Measurements from ENCODE around the gene TAOK2.

TAOK2 gene

DNA sequence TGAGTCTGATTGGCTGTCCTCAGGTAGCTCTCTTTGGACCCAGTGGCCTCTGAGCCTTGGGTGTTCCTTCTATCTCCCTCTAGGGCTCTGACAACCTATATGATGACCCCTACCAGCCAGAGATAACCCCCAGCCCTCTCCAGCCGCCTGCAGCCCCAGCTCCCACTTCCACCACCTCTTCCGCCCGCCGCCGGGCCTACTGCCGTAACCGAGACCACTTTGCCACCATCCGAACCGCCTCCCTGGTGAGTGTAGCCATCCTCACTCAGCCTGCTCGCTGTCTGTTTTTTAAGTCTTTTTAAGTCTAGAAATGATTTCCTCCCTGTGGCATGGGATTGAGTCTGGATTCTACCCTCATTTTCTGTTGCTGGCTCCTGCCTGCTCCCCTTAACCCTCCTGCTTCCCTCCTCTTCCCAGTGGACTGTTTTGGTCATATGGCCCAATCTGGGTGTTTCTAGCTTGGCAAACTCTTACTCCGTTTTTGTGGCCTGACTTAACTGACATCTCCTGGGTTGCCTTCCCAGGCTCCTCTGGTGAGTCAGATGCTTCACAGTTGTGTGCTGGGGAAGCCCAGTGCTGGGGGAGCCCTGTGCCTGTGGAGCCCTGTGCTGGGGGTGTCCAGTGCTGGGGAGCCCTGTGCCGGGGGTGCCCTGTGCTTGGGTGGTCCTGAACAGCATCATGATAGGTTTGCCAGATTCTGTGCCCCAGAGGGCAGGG lies 9.9 kb downstream of the TAOK2 start:
- Histone ChIP-seq H3K9me3 (ENCODE audit: insufficient read depth, low read depth, low read length) (no peaks in the 10 kb centered on the region), H3K27ac (ENCODE audit: low read depth, low read length) (no peak overlapping the region), H3K9ac (ENCODE audit: low read depth, low read length) (no peak overlapping the region), H3K4me3 (ENCODE audit: low read length) (no peak overlapping the region), H3K4me1 (ENCODE audit: insufficient read depth, low read length) (no peaks in the 10 kb centered on the region), H3K36me3 (ENCODE audit: insufficient read depth, low read length) (peaks cover 99% of the 10 kb centered on the region), H3K27me3 (ENCODE audit: insufficient read depth, low read length) (no peaks in the 10 kb centered on the region)
- 95% methylated on average over 12 of the region's 12 CpGs for WGBS

DNA sequence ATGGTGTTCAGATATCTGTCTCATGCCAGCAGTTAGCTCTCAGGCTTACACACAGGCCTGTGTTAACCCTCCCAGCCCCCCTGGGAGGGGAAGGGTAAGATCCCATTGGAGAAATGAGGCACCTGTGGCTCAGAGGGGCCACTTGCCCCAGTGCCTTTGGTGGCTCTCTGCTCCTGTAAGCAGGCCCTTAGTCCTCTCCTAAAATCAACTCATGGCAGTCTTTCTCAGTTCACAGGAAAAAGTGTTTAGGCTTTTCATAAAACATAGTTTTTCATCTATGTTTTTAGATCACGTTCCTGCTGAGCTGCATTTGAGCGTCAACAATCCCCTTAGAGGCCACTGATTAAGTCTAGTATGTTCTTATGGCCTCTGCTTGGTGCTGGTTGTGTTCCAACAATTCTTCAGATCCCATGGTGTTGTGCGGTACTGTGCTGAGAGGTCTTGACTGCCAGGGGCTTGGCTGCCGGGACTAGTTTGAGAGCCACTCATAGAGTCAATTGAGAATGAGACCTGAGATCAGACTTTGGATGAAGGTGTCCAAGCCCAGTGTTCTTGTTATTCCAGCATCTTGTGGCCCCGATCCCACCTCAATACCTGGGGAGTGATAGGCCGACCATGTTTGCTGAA lies 10.6 kb downstream of the TAOK2 start:
- Histone ChIP-seq H3K9ac (ENCODE audit: low read depth, low read length) (no peak overlapping the region), H3K27ac (ENCODE audit: low read depth, low read length) (no peak overlapping the region), H3K4me1 (ENCODE audit: insufficient read depth, low read length) (no peaks in the 10 kb centered on the region), H3K27me3 (ENCODE audit: insufficient read depth, low read length) (no peaks in the 10 kb centered on the region), H3K4me3 (ENCODE audit: low read length) (no peak overlapping the region), H3K36me3 (ENCODE audit: insufficient read depth, low read length) (peaks cover 98% of the 10 kb centered on the region), H3K9me3 (ENCODE audit: insufficient read depth, low read depth, low read length) (no peaks in the 10 kb centered on the region)
- WGBS: 98% methylated on average over 6 of the region's 6 CpGs

DNA sequence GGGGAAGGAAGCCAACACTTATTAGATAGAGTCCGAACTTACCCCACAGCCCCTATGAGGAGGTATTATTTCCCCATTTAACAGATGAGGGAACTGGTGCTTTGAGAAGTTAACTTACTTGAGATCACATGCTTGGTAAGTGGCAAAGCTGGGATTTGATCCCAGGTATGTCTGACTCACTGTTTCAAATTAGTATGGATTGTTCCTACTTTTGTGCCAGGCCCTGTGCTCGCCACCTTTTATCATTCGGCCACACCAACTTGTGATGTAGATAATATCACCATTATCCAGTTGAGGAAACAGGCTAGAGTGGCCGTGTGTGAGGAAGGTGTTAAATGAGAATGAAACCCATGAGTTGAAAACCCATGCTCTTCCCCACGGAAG lies 11.1 kb downstream of the TAOK2 start:
- H3K9ac ChIP-seq (ENCODE audit: low read depth, low read length): no peak overlapping the region
- H3K4me1 ChIP-seq (ENCODE audit: insufficient read depth, low read length): no peaks in the 10 kb centered on the region
- WGBS: 92% methylated on average over 4 of the region's 5 CpGs
- H3K9me3 ChIP-seq (ENCODE audit: insufficient read depth, low read depth, low read length): no peaks in the 10 kb centered on the region
- H3K27me3 ChIP-seq (ENCODE audit: insufficient read depth, low read length): no peaks in the 10 kb centered on the region
- no peak overlapping the region for H3K27ac ChIP-seq (ENCODE audit: low read depth, low read length)
- peaks cover 98% of the 10 kb centered on the region for H3K36me3 ChIP-seq (ENCODE audit: insufficient read depth, low read length)
- no peak overlapping the region for H3K4me3 ChIP-seq (ENCODE audit: low read length)

DNA sequence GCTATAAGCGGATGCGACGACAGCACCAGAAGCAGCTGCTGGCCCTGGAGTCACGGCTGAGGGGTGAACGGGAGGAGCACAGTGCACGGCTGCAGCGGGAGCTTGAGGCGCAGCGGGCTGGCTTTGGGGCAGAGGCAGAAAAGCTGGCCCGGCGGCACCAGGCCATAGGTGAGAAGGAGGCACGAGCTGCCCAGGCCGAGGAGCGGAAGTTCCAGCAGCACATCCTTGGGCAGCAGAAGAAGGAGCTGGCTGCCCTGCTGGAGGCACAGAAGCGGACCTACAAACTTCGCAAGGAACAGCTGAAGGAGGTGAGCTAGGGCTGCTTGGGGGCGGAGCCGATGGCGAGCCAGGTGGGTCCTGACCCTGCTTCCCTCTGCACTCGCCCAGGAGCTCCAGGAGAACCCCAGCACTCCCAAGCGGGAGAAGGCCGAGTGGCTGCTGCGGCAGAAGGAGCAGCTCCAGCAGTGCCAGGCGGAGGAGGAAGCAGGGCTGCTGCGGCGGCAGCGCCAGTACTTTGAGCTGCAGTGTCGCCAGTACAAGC lies 11.7 kb downstream of the TAOK2 start:
- peaks cover 98% of the 10 kb centered on the region for H3K36me3 ChIP-seq (ENCODE audit: insufficient read depth, low read length)

DNA sequence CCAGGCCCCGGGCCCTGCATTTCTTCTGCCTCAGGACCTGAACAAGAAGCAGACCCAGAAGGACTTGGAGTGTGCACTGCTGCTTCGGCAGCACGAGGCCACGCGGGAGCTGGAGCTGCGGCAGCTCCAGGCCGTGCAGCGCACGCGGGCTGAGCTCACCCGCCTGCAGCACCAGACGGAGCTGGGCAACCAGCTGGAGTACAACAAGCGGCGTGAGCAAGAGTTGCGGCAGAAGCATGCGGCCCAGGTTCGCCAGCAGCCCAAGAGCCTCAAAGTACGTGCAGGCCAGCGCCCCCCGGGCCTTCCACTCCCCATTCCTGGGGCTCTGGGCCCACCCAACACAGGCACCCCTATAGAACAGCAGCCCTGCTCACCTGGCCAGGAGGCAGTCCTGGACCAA lies 12.6 kb downstream of the TAOK2 start:
- H3K4me3 ChIP-seq (ENCODE audit: low read length): no peak overlapping the region
- H3K9ac ChIP-seq (ENCODE audit: low read depth, low read length): no peak overlapping the region
- H3K27me3 ChIP-seq (ENCODE audit: insufficient read depth, low read length): no peaks in the 10 kb centered on the region
- H3K27ac ChIP-seq (ENCODE audit: low read depth, low read length): no peak overlapping the region
- H3K9me3 ChIP-seq (ENCODE audit: insufficient read depth, low read depth, low read length): no peaks in the 10 kb centered on the region
- 93% methylated on average over 20 of the region's 20 CpGs for WGBS
- peaks cover 97% of the 10 kb centered on the region for H3K36me3 ChIP-seq (ENCODE audit: insufficient read depth, low read length)
- no peaks in the 10 kb centered on the region for H3K4me1 ChIP-seq (ENCODE audit: insufficient read depth, low read length)

More for the DNA sequence above, 11.7 kb downstream of the TAOK2 start:
- Histone ChIP-seq H3K4me3 (ENCODE audit: low read length) (no peak overlapping the region), H3K27me3 (ENCODE audit: insufficient read depth, low read length) (no peaks in the 10 kb centered on the region), H3K27ac (ENCODE audit: low read depth, low read length) (no peak overlapping the region), H3K9ac (ENCODE audit: low read depth, low read length) (no peak overlapping the region), H3K9me3 (ENCODE audit: insufficient read depth, low read depth, low read length) (no peaks in the 10 kb centered on the region), H3K4me1 (ENCODE audit: insufficient read depth, low read length) (no peaks in the 10 kb centered on the region)
- WGBS: 95% methylated on average over 28 of the region's 28 CpGs

DNA sequence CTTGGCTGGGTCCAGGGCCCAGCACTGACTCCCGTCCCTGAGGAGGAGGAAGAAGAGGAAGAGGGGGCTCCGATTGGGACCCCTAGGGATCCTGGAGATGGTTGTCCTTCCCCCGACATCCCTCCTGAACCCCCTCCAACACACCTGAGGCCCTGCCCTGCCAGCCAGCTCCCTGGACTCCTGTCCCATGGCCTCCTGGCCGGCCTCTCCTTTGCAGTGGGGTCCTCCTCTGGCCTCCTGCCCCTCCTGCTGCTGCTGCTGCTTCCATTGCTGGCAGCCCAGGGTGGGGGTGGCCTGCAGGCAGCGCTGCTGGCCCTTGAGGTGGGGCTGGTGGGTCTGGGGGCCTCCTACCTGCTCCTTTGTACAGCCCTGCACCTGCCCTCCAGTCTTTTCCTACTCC lies 13.3 kb downstream of the TAOK2 start:
- no peaks in the 10 kb centered on the region for H3K9me3 ChIP-seq (ENCODE audit: insufficient read depth, low read depth, low read length)
- no peak overlapping the region for H3K9ac ChIP-seq (ENCODE audit: low read depth, low read length)
- H3K36me3 ChIP-seq (ENCODE audit: insufficient read depth, low read length): peaks cover 95% of the 10 kb centered on the region
- H3K27ac ChIP-seq (ENCODE audit: low read depth, low read length): no peak overlapping the region
- no peaks in the 10 kb centered on the region for H3K4me1 ChIP-seq (ENCODE audit: insufficient read depth, low read length)
- H3K4me3 ChIP-seq (ENCODE audit: low read length): no peak overlapping the region
- 94% methylated on average over 5 of the region's 5 CpGs for WGBS
- no peaks in the 10 kb centered on the region for H3K27me3 ChIP-seq (ENCODE audit: insufficient read depth, low read length)

DNA sequence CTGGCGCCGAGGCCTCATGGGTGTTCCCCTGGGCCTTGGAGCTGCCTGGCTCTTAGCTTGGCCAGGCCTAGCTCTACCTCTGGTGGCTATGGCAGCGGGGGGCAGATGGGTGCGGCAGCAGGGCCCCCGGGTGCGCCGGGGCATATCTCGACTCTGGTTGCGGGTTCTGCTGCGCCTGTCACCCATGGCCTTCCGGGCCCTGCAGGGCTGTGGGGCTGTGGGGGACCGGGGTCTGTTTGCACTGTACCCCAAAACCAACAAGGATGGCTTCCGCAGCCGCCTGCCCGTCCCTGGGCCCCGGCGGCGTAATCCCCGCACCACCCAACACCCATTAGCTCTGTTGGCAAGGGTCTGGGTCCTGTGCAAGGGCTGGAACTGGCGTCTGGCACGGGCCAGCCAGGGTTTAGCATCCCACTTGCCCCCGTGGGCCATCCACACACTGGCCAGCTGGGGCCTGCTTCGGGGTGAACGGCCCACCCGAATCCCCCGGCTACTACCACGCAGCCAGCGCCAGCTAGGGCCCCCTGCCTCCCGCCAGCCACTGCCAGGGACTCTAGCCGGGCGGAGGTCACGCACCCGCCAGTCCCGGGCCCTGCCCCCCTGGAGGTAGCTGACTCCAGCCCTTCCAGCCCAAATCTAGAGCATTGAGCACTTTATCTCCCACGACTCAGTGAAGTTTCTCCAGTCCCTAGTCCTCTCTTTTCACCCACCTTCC lies 13.9 kb downstream of the TAOK2 start:
- WGBS: 95% methylated on average over 35 of the region's 35 CpGs
- no peaks in the 10 kb centered on the region for H3K27me3 ChIP-seq (ENCODE audit: insufficient read depth, low read length)
- H3K27ac ChIP-seq (ENCODE audit: low read depth, low read length): no peak overlapping the region
- H3K4me3 ChIP-seq (ENCODE audit: low read length): no peak overlapping the region
- no peaks in the 10 kb centered on the region for H3K9me3 ChIP-seq (ENCODE audit: insufficient read depth, low read depth, low read length)
- H3K36me3 ChIP-seq (ENCODE audit: insufficient read depth, low read length): peaks cover 95% of the 10 kb centered on the region
- H3K9ac ChIP-seq (ENCODE audit: low read depth, low read length): no peak overlapping the region
- no peaks in the 10 kb centered on the region for H3K4me1 ChIP-seq (ENCODE audit: insufficient read depth, low read length)

DNA sequence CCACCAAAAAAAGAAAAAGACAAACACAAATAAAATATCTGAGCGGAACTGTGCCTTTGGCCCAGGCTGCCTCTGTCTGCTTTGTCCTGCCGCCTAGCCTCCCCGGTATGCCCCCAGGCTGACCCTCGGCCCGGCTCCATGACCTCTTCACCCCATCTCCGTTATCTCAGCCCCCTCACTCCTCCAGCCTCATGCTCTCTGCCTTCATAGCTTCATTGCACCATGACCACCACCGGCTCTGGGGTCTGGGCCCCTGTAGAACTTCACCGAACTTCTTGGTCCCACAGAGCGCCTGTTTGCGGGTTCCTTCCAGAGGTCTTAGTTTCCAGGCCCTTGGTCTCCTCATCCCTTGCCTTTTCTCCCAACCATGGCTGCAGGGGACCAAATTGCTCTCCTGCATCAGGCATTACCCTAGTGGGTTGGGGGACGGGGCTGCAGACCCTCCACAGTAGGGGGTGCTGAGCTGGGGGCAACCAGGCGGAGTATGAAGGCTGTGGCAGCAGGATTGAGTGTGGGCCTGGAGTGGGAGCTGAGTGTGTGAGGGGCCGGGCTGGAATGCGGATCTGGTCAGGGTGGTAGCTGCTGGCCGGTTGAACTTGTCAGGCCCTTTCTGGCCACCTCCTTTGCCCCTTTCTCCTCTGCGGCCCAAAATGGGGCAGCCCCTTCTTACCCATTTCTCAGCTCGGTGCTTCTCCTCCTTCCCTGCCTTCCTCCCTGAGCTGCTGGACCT lies 14.8 kb downstream of the TAOK2 start:
- no peak overlapping the region for H3K27ac ChIP-seq (ENCODE audit: low read depth, low read length)
- peaks cover 95% of the 10 kb centered on the region for H3K36me3 ChIP-seq (ENCODE audit: insufficient read depth, low read length)
- no peak overlapping the region for H3K4me3 ChIP-seq (ENCODE audit: low read length)
- H3K27me3 ChIP-seq (ENCODE audit: insufficient read depth, low read length): no peaks in the 10 kb centered on the region
- no peaks in the 10 kb centered on the region for H3K9me3 ChIP-seq (ENCODE audit: insufficient read depth, low read depth, low read length)
- no peak overlapping the region for H3K9ac ChIP-seq (ENCODE audit: low read depth, low read length)
- H3K4me1 ChIP-seq (ENCODE audit: insufficient read depth, low read length): no peaks in the 10 kb centered on the region
- whole genome bisulfite sequencing: 94% methylated on average over 17 of the region's 17 CpGs

DNA sequence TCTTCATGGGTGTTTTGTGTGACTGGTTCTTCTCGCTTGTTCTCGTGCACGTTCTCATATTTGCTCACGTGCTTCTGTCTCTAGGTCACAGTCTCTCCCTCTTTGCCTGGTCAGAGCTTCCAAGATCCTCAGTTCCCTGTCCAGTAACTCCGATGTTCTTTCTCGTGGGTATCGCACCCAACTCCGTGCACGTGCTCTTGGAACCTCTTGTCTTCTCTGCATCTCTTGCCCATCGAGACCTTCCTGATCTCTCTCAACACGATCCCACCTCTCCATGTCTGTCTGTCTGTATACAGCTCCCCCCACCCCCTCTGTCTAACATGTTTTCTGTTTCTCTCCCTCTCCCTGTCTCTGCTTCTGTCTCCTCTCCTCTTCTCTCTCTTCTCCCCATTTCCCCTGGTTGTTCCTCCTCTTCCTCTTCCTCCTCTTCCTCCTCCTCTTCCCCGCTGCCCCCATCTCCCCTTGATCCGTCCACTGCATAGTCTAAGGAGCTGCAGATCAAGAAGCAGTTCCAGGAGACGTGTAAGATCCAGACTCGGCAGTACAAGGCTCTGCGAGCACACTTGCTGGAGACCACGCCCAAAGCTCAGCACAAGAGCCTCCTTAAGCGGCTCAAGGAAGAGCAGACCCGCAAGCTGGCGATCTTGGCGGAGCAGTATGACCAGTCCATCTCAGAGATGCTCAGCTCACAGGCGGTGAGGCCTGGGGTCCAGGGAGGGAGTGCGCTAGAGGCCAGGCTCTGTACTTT lies 15.6 kb downstream of the TAOK2 start:
- WGBS: 95% methylated on average over 23 of the region's 23 CpGs
- Histone ChIP-seq H3K27ac (ENCODE audit: low read depth, low read length) (no peak overlapping the region), H3K27me3 (ENCODE audit: insufficient read depth, low read length) (no peaks in the 10 kb centered on the region), H3K9ac (ENCODE audit: low read depth, low read length) (no peak overlapping the region), H3K9me3 (ENCODE audit: insufficient read depth, low read depth, low read length) (no peaks in the 10 kb centered on the region), H3K4me3 (ENCODE audit: low read length) (no peak overlapping the region), H3K4me1 (ENCODE audit: insufficient read depth, low read length) (no peaks in the 10 kb centered on the region), H3K36me3 (ENCODE audit: insufficient read depth, low read length) (peaks cover 91% of the 10 kb centered on the region)

DNA sequence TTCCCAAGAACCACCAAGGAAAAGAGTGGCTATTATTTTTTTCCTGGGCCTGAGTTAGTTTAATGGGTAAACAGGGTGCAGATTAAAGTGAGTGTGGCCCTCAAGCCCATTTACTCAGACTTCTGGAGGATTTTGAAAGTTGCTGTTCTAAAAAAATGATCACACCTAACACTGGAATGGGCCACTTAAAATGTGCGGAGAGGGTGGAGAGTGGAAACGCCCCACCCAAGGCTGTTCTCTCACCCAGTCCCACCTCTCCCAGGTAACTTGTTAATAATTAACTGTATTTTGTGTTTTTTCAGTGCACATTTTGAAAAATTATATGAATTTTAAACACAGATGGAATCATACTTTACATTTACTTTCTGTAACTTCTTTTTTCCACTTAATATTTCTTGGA lies 16.4 kb downstream of the TAOK2 start:
- Histone ChIP-seq H3K36me3 (ENCODE audit: insufficient read depth, low read length) (peaks cover 83% of the 10 kb centered on the region), H3K9ac (ENCODE audit: low read depth, low read length) (no peak overlapping the region), H3K9me3 (ENCODE audit: insufficient read depth, low read depth, low read length) (no peaks in the 10 kb centered on the region), H3K27ac (ENCODE audit: low read depth, low read length) (no peak overlapping the region), H3K27me3 (ENCODE audit: insufficient read depth, low read length) (no peaks in the 10 kb centered on the region), H3K4me1 (ENCODE audit: insufficient read depth, low read length) (no peaks in the 10 kb centered on the region; the same call in 1 of the 2 replicates), H3K4me3 (ENCODE audit: low read length) (no peak overlapping the region)
- no CpG with 5 or more reads among the region's 2 CpGs for WGBS
